KMS-11 (cell line): ENCODE results near the gene USP15.

Experiments
- H2AFZ ChIP-seq: fragments of 200-600 bp; sonication (generic); 2 replicates; pipeline ENCODE4 v1.6.1; 2016; ENCODE audit warnings: antibody characterized with exemption, mixed run types, low read depth
- H3K27ac ChIP-seq: fragments of 200-600 bp; sonication (generic); 2 replicates; pipeline ENCODE4 v1.6.1; 2016; ENCODE audit warnings: mild to moderate bottlenecking, mixed run types
- H3K27me3 ChIP-seq: fragments of 200-600 bp; sonication (generic); 2 replicates; pipeline ENCODE4 v1.6.1; 2017; ENCODE audit warnings: mild to moderate bottlenecking, low read depth, mixed run types, moderate library complexity; ENCODE audit not compliant: insufficient read depth
- H3K36me3 ChIP-seq: fragments of 200-600 bp; sonication (generic); 2 replicates; pipeline ENCODE4 v1.6.1; 2017; ENCODE audit warnings: mild to moderate bottlenecking, mixed run types; ENCODE audit not compliant: insufficient read depth
- H3K4me1 ChIP-seq: fragments of 200-600 bp; sonication (generic); 2 replicates; pipeline ENCODE4 v1.6.1; 2016; ENCODE audit warnings: mild to moderate bottlenecking, low read depth, mixed run types; ENCODE audit not compliant: poor library complexity, severe bottlenecking
- H3K4me2 ChIP-seq: fragments of 200-600 bp; sonication (generic); 2 replicates; pipeline ENCODE4 v1.7.0; 2016; ENCODE audit warnings: mild to moderate bottlenecking, mixed run types
- H3K4me3 ChIP-seq: fragments of 200-600 bp; sonication (generic); IDR thresholded peaks from 2 replicates; pipeline ENCODE4 v1.6.1; 2017; ENCODE audit warnings: low read depth, low read length, mixed read lengths; ENCODE audit not compliant: insufficient read depth
- H3K79me2 ChIP-seq: fragments of 200-600 bp; sonication (generic); 2 replicates; pipeline ENCODE4 v1.6.1; 2016; ENCODE audit warnings: low read depth, mixed run types; ENCODE audit not compliant: insufficient read depth
- H3K9ac ChIP-seq: fragments of 200-600 bp; sonication (generic); 2 replicates; pipeline ENCODE4 v1.6.1; 2016; ENCODE audit warnings: mild to moderate bottlenecking, mixed run types
- H4K20me1 ChIP-seq: fragments of 200-600 bp; sonication (generic); 2 replicates; pipeline ENCODE4 v1.6.1; 2016; ENCODE audit warnings: mild to moderate bottlenecking, mixed run types; ENCODE audit not compliant: insufficient read depth
- CTCF ChIP-seq: fragments of 200-600 bp; sonication (generic); conservative IDR thresholded peaks from 2 replicates; pipeline ENCODE4 v1.6.1; 2017; ENCODE audit warnings: low read depth, mild to moderate bottlenecking, antibody characterized with exemption, low read length, moderate library complexity, mixed read lengths

The USP15 gene

GRCh38 chr12:62294378-62294777, 34.2 kb downstream of the USP15 start:
- Histone ChIP-seq H3K79me2 (peaks cover 60% of the 10 kb centered on the region), H3K9ac (no peak overlapping the region), H4K20me1 (peaks cover 28% of the 10 kb centered on the region), H3K4me2 (no peak overlapping the region), H3K27me3 (no peaks in the 10 kb centered on the region), H3K36me3 (peaks cover 10% of the 10 kb centered on the region; the same call in 1 of the 2 replicates), H3K27ac (no peak overlapping the region), H3K4me1 (peaks cover 19% of the 10 kb centered on the region), H3K4me3 (no peak overlapping the region), H2AFZ (no peak overlapping the region)
- no peak for TF ChIP-seq CTCF

- H3K79me2 ChIP-seq: peaks cover 54% of the 10 kb centered on the region
- peaks cover 14% of the 10 kb centered on the region for H4K20me1 ChIP-seq
- no peak overlapping the region for H3K4me3 ChIP-seq
- H3K4me1 ChIP-seq: peaks cover 8% of the 10 kb centered on the region
- no peaks in the 10 kb centered on the region for H3K27me3 ChIP-seq
- no peak overlapping the region for H3K9ac ChIP-seq
- no peak for TF ChIP-seq CTCF
- H3K36me3 ChIP-seq: peaks cover 10% of the 10 kb centered on the region; the same call in 1 of the 2 replicates
- H2AFZ ChIP-seq: no peak overlapping the region
- H3K27ac ChIP-seq: no peak overlapping the region
- no peak overlapping the region for H3K4me2 ChIP-seq
Observed at GRCh38 chr12:62296001-62296400, 35.8 kb downstream of the USP15 start.

GRCh38 chr12:62297321-62297720, 37.1 kb downstream of the USP15 start:
- peaks cover 4% of the 10 kb centered on the region; the same call in 1 of the 2 replicates for H4K20me1 ChIP-seq
- H3K79me2 ChIP-seq: peaks cover 54% of the 10 kb centered on the region; the same call in 1 of the 2 replicates
- no peak overlapping the region for H3K27ac ChIP-seq
- peaks cover 12% of the 10 kb centered on the region; the same call in 1 of the 2 replicates for H3K36me3 ChIP-seq
- TF ChIP-seq CTCF: no peak
- no peak overlapping the region for H3K9ac ChIP-seq
- no peak overlapping the region for H3K4me2 ChIP-seq
- H3K4me1 ChIP-seq: no peaks in the 10 kb centered on the region
- H2AFZ ChIP-seq: no peak overlapping the region
- H3K4me3 ChIP-seq: no peak overlapping the region
- H3K27me3 ChIP-seq: no peaks in the 10 kb centered on the region

- Histone ChIP-seq H3K27me3 (no peaks in the 10 kb centered on the region), H3K4me2 (no peak overlapping the region), H3K79me2 (peaks cover 36% of the 10 kb centered on the region; the same call in 1 of the 2 replicates), H4K20me1 (no peaks in the 10 kb centered on the region), H3K4me3 (no peak overlapping the region), H3K36me3 (peaks cover 18% of the 10 kb centered on the region; the same call in 1 of the 2 replicates), H3K4me1 (no peaks in the 10 kb centered on the region), H3K27ac (no peak overlapping the region), H3K9ac (no peak overlapping the region), H2AFZ (no peak overlapping the region)
- TF ChIP-seq CTCF: no peak
Observed at GRCh38 chr12:62299617-62300016, 39.4 kb downstream of the USP15 start.
